WTC11 (cell line): ENCODE results near the gene UNC79. TPM values are rescaled to one million over a fixed set of nuclear protein-coding genes. Genes with fewer than 3 reads are reported as not detected.

ENCODE experiments used
- ATAC-seq: fragments of 200-7000 bp; cut with Tn5 transposase; 2 replicates; pipeline ENCODE4 v1.10.0; 2021; ENCODE audit warnings: mild to moderate bottlenecking, moderate library complexity
- CTCF ChIA-PET: fragments of 300-600 bp; sonication (Branson Sonifier 250); formaldehyde crosslinking; loops from one replicate; lab custom pipeline; 2021; ENCODE audit warnings: antibody characterized with exemption; lab: Charles Lee
- POLR2A ChIA-PET: fragments of 350-600 bp; sonication (Branson Sonifier 250); formaldehyde crosslinking; loops from one replicate; lab custom pipeline; 2021; ENCODE audit warnings: antibody characterized with exemption; lab: Charles Lee
- DNase-seq: peaks from one replicate; pipeline ENCODE4 v3.0.0; 2021; ENCODE audit warnings: low spot score
- H3K27ac Mint-ChIP-seq: 2 replicates; pipeline ENCODE4 v1.8.0; 2021; ENCODE audit warnings: mixed read lengths
- H3K27me3 Mint-ChIP-seq: 2 replicates; pipeline ENCODE4 v1.8.0; 2021; ENCODE audit warnings: low read depth, mild to moderate bottlenecking, moderate library complexity, mixed read lengths
- H3K36me3 Mint-ChIP-seq: 2 replicates; pipeline ENCODE4 v1.8.0; 2021; ENCODE audit warnings: mixed read lengths
- H3K4me1 Mint-ChIP-seq: 2 replicates; pipeline ENCODE4 v1.8.0; 2022; ENCODE audit warnings: mixed read lengths
- H3K4me3 Mint-ChIP-seq: 2 replicates; pipeline ENCODE4 v1.8.0; 2021; ENCODE audit warnings: mild to moderate bottlenecking, moderate library complexity, mixed read lengths
- H3K9me3 Mint-ChIP-seq: 2 replicates; pipeline ENCODE4 v1.8.0; 2021; ENCODE audit warnings: mixed read lengths
- ELF4 ChIP-seq: sonication (generic); formaldehyde crosslinking; IDR thresholded peaks from 2 replicates; pipeline ENCODE4 v1.8.1; 2022; ENCODE audit warnings: low read depth, mild to moderate bottlenecking, moderate library complexity, missing genetic modification reagents
- EMX1 ChIP-seq: fragments of 250-450 bp; sonication (Bioruptor Pico); IDR thresholded peaks from 2 replicates; pipeline ENCODE4 v1.8.0; 2021; ENCODE audit warnings: mild to moderate bottlenecking
- ESRRA ChIP-seq: sonication (generic); formaldehyde crosslinking; IDR thresholded peaks from 2 replicates; pipeline ENCODE4 v1.8.1; 2022; ENCODE audit warnings: mild to moderate bottlenecking, missing genetic modification reagents, borderline replicate concordance
- GRHL2 ChIP-seq: fragments of 250-450 bp; sonication (Bioruptor Pico); IDR thresholded peaks from 2 replicates; pipeline ENCODE4 v1.8.0; 2022; ENCODE audit warnings: mild to moderate bottlenecking, moderate library complexity; ENCODE audit not compliant: insufficient replicate concordance, severe bottlenecking
- IRF2 ChIP-seq: sonication (generic); formaldehyde crosslinking; IDR thresholded peaks from 2 replicates; pipeline ENCODE4 v1.8.0; 2022; ENCODE audit warnings: low read depth, missing genetic modification reagents, borderline replicate concordance
- KAT7 ChIP-seq: sonication (generic); formaldehyde crosslinking; IDR thresholded peaks from 2 replicates; pipeline ENCODE4 v1.8.1; 2023; ENCODE audit warnings: missing genetic modification reagents, mild to moderate bottlenecking, borderline replicate concordance
- OVOL2 ChIP-seq: fragments of 250-450 bp; sonication (Bioruptor Pico); IDR thresholded peaks from 2 replicates; pipeline ENCODE4 v1.9.0; 2021; ENCODE audit warnings: mild to moderate bottlenecking, borderline replicate concordance
- RELA ChIP-seq: sonication (generic); formaldehyde crosslinking; IDR thresholded peaks from 2 replicates; pipeline ENCODE4 v1.8.1; 2022; ENCODE audit warnings: missing genetic modification reagents, mild to moderate bottlenecking, borderline replicate concordance
- SMAD4 ChIP-seq: sonication (generic); formaldehyde crosslinking; IDR thresholded peaks from 2 replicates; pipeline ENCODE4 v1.8.0; 2022; ENCODE audit warnings: mild to moderate bottlenecking, missing genetic modification reagents
- SOX15 ChIP-seq: fragments of 250-450 bp; sonication (Bioruptor Pico); IDR thresholded peaks from 2 replicates; pipeline ENCODE4 v1.9.0; 2021; ENCODE audit warnings: mild to moderate bottlenecking
- TCF7 ChIP-seq: sonication (generic); formaldehyde crosslinking; IDR thresholded peaks from 2 replicates; pipeline ENCODE4 v1.8.0; 2022; ENCODE audit warnings: mild to moderate bottlenecking, low read depth, missing genetic modification reagents, moderate library complexity
- TEAD1 ChIP-seq: sonication (generic); formaldehyde crosslinking; IDR thresholded peaks from 2 replicates; pipeline ENCODE4 v1.8.0; 2022; ENCODE audit warnings: mild to moderate bottlenecking, missing genetic modification reagents
- ZNF138 ChIP-seq: sonication (generic); formaldehyde crosslinking; conservative IDR thresholded peaks from 2 replicates; pipeline ENCODE4 v1.8.1; 2022; ENCODE audit warnings: mild to moderate bottlenecking, moderate library complexity, missing genetic modification reagents
- ZNF219 ChIP-seq: sonication (generic); formaldehyde crosslinking; IDR thresholded peaks from 2 replicates; pipeline ENCODE4 v1.8.0; 2023; ENCODE audit warnings: missing genetic modification reagents, mild to moderate bottlenecking, borderline replicate concordance
- total RNA-seq: library from RNA; stranded (reverse); gene quantifications from 3 replicates; pipeline ENCODE4 v1.2.3, GENCODE V29; 2021
- TF ChIP-seq, protein P1 (sequence below): sonication (generic); formaldehyde crosslinking; conservative IDR thresholded peaks from 2 replicates; pipeline ENCODE4 v1.8.1; 2023; ENCODE audit warnings: mild to moderate bottlenecking, low read depth, missing genetic modification reagents, moderate library complexity
- TF ChIP-seq, protein P2 (sequence below): sonication (generic); formaldehyde crosslinking; conservative IDR thresholded peaks from 2 replicates; pipeline ENCODE4 v1.8.1; 2022; ENCODE audit warnings: mild to moderate bottlenecking, missing genetic modification reagents
- TF ChIP-seq, protein P3 (sequence below): sonication (generic); formaldehyde crosslinking; IDR thresholded peaks from 2 replicates; pipeline ENCODE4 v1.8.1; 2022; ENCODE audit warnings: low read depth, missing genetic modification reagents, borderline replicate concordance
- TF ChIP-seq, protein P4 (sequence below): sonication (generic); formaldehyde crosslinking; IDR thresholded peaks from 2 replicates; pipeline ENCODE4 v1.8.0; 2022; ENCODE audit warnings: mild to moderate bottlenecking, missing genetic modification reagents
- TF ChIP-seq, protein P5 (sequence below): sonication (generic); formaldehyde crosslinking; IDR thresholded peaks from 2 replicates; pipeline ENCODE4 v1.8.1; 2023; ENCODE audit warnings: mild to moderate bottlenecking, moderate library complexity, missing genetic modification reagents
- TF ChIP-seq, protein P6 (sequence below): sonication (generic); formaldehyde crosslinking; IDR thresholded peaks from 2 replicates; pipeline ENCODE4 v1.8.1; 2023; ENCODE audit warnings: mild to moderate bottlenecking, missing genetic modification reagents, moderate library complexity
- TF ChIP-seq, protein P7 (sequence below): fragments of 250-450 bp; sonication (Bioruptor Pico); IDR thresholded peaks from 2 replicates; pipeline ENCODE4 v1.9.0; 2021; ENCODE audit warnings: mild to moderate bottlenecking

The UNC79 gene
- total RNA-seq, 1 experiment from 2014 or later = 2.1 TPM

DNA sequence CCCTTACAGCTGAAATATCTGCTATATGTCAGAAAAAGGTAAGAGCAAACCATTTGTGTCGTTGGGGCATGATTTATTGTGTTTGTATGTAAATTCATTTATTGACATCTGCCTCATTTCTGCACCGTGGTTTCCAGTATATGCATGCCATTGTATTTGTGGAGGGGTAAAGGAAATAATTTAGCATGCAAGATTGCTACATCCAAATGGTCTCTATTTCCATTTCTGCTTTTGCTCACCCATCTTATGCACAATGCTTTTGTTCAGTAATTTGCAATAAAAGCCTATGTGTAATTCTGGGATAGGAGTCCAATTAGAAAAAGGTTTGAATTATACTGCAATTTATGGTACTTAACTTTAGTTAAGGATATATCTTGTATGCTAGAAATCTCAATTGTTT lies 101.8 kb downstream of the UNC79 start:
- no peaks in the 10 kb centered on the region for H3K27me3 Mint-ChIP-seq
- H3K36me3 Mint-ChIP-seq = no peaks in the 10 kb centered on the region
- no peak overlapping the region for H3K4me3 Mint-ChIP-seq
- POLR2A ChIA-PET = no interaction called here
- no peak for DNase-seq
- TF ChIP-seq IRF2 (CRISPR knock-in tag) (no peak), EMX1 (CRISPR knock-in tag) (no peak)
- TF ChIP-seq, protein P1, sequence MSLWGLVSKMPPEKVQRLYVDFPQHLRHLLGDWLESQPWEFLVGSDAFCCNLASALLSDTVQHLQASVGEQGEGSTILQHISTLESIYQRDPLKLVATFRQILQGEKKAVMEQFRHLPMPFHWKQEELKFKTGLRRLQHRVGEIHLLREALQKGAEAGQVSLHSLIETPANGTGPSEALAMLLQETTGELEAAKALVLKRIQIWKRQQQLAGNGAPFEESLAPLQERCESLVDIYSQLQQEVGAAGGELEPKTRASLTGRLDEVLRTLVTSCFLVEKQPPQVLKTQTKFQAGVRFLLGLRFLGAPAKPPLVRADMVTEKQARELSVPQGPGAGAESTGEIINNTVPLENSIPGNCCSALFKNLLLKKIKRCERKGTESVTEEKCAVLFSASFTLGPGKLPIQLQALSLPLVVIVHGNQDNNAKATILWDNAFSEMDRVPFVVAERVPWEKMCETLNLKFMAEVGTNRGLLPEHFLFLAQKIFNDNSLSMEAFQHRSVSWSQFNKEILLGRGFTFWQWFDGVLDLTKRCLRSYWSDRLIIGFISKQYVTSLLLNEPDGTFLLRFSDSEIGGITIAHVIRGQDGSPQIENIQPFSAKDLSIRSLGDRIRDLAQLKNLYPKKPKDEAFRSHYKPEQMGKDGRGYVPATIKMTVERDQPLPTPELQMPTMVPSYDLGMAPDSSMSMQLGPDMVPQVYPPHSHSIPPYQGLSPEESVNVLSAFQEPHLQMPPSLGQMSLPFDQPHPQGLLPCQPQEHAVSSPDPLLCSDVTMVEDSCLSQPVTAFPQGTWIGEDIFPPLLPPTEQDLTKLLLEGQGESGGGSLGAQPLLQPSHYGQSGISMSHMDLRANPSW = no peak
- TF ChIP-seq, protein P2, sequence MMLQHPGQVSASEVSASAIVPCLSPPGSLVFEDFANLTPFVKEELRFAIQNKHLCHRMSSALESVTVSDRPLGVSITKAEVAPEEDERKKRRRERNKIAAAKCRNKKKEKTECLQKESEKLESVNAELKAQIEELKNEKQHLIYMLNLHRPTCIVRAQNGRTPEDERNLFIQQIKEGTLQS = no peak
- TF ChIP-seq, protein P3, sequence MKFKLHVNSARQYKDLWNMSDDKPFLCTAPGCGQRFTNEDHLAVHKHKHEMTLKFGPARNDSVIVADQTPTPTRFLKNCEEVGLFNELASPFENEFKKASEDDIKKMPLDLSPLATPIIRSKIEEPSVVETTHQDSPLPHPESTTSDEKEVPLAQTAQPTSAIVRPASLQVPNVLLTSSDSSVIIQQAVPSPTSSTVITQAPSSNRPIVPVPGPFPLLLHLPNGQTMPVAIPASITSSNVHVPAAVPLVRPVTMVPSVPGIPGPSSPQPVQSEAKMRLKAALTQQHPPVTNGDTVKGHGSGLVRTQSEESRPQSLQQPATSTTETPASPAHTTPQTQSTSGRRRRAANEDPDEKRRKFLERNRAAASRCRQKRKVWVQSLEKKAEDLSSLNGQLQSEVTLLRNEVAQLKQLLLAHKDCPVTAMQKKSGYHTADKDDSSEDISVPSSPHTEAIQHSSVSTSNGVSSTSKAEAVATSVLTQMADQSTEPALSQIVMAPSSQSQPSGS (CRISPR knock-in tag) = no peak
- H3K9me3 Mint-ChIP-seq = no peaks in the 10 kb centered on the region
- H3K4me1 Mint-ChIP-seq = peaks cover 11% of the 10 kb centered on the region
- no peak for ATAC-seq
- CTCF ChIA-PET = no interaction called here
- H3K27ac Mint-ChIP-seq = no peak overlapping the region

DNA sequence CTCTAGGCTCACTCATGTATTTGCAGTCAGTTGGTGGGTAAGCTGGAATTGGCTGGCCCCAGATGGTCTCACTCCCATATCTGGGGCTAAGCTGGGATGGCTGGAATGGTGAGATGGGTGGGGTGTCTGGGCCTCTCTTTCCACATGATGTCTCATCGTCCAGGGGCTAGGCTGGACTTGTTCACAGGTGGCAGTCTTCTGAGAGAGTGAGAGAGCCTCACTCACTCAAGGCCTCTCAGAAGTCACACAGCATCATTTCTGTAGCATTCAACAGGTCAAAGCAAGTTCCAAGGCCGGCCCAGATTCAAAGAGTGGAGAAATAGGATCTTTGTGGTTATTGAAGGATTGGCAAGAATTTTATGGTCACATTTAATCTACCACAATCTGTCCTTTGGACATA lies 102.7 kb downstream of the UNC79 start:
- no peaks in the 10 kb centered on the region for H3K27me3 Mint-ChIP-seq
- peaks cover 5% of the 10 kb centered on the region for H3K4me1 Mint-ChIP-seq
- H3K9me3 Mint-ChIP-seq = peaks cover 3% of the 10 kb centered on the region
- ATAC-seq = no peak
- peaks cover 3% of the 10 kb centered on the region; the same call in 1 of the 2 replicates for H3K36me3 Mint-ChIP-seq
- no peak overlapping the region for H3K4me3 Mint-ChIP-seq
- ChIA-PET POLR2A (no interaction called here), CTCF (interaction anchor here (0.5 kb wide), 1 partner anchor 789 kb away, joined by 4 read pairs; no protein-coding TSS in a partner anchor)
- DNase-seq = no peak
- H3K27ac Mint-ChIP-seq = no peak overlapping the region
- TF ChIP-seq, protein P4, sequence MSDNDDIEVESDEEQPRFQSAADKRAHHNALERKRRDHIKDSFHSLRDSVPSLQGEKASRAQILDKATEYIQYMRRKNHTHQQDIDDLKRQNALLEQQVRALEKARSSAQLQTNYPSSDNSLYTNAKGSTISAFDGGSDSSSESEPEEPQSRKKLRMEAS (CRISPR knock-in tag) = no peak
- TF ChIP-seq GRHL2 (CRISPR knock-in tag) = no peak
- no peak for TF ChIP-seq ZNF219 (CRISPR knock-in tag)
- TF ChIP-seq, protein P5, sequence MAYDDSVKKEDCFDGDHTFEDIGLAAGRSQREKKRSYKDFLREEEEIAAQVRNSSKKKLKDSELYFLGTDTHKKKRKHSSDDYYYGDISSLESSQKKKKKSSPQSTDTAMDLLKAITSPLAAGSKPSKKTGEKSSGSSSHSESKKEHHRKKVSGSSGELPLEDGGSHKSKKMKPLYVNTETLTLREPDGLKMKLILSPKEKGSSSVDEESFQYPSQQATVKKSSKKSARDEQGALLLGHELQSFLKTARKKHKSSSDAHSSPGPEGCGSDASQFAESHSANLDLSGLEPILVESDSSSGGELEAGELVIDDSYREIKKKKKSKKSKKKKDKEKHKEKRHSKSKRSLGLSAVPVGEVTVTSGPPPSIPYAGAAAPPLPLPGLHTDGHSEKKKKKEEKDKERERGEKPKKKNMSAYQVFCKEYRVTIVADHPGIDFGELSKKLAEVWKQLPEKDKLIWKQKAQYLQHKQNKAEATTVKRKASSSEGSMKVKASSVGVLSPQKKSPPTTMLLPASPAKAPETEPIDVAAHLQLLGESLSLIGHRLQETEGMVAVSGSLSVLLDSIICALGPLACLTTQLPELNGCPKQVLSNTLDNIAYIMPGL (CRISPR knock-in tag) = no peak
- TF ChIP-seq KAT7 (CRISPR knock-in tag) = no peak
- no peak for TF ChIP-seq ESRRA (CRISPR knock-in tag)
- no peak for TF ChIP-seq IRF2 (CRISPR knock-in tag)
- TF ChIP-seq, protein P6, sequence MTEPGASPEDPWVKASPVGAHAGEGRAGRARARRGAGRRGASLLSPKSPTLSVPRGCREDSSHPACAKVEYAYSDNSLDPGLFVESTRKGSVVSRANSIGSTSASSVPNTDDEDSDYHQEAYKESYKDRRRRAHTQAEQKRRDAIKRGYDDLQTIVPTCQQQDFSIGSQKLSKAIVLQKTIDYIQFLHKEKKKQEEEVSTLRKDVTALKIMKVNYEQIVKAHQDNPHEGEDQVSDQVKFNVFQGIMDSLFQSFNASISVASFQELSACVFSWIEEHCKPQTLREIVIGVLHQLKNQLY (CRISPR knock-in tag) = no peak
- no peak for TF ChIP-seq ZNF138 (CRISPR knock-in tag)
- TF ChIP-seq SOX15 = no peak
- no peak for TF ChIP-seq SMAD4 (CRISPR knock-in tag)
- TF ChIP-seq RELA (CRISPR knock-in tag) = no peak
- TF ChIP-seq, protein P2 = no peak
- no peak for TF ChIP-seq OVOL2 (CRISPR knock-in tag)
- TF ChIP-seq ELF4 (CRISPR knock-in tag) = no peak
- TF ChIP-seq, protein P1 = no peak
- TF ChIP-seq TEAD1 (CRISPR knock-in tag) = no peak
- no peak for TF ChIP-seq TCF7 (CRISPR knock-in tag)
- TF ChIP-seq, protein P7, sequence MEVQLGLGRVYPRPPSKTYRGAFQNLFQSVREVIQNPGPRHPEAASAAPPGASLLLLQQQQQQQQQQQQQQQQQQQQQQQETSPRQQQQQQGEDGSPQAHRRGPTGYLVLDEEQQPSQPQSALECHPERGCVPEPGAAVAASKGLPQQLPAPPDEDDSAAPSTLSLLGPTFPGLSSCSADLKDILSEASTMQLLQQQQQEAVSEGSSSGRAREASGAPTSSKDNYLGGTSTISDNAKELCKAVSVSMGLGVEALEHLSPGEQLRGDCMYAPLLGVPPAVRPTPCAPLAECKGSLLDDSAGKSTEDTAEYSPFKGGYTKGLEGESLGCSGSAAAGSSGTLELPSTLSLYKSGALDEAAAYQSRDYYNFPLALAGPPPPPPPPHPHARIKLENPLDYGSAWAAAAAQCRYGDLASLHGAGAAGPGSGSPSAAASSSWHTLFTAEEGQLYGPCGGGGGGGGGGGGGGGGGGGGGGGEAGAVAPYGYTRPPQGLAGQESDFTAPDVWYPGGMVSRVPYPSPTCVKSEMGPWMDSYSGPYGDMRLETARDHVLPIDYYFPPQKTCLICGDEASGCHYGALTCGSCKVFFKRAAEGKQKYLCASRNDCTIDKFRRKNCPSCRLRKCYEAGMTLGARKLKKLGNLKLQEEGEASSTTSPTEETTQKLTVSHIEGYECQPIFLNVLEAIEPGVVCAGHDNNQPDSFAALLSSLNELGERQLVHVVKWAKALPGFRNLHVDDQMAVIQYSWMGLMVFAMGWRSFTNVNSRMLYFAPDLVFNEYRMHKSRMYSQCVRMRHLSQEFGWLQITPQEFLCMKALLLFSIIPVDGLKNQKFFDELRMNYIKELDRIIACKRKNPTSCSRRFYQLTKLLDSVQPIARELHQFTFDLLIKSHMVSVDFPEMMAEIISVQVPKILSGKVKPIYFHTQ (CRISPR knock-in tag) = no peak
